Trophoblast cell (in vitro differentiated cells and primary cell): ENCODE measurements around the gene CD40LG.

Source experiments
- DNase-seq, 2 donors: peaks; one replicate each; pipeline ENCODE4 v3.0.0-alpha.2; 2016
- H2AFZ ChIP-seq: 2 replicates; pipeline ENCODE4 v1.6.1; 2013; ENCODE audit warnings: low read length, moderate library complexity, mild to moderate bottlenecking; ENCODE audit not compliant: insufficient read depth, poor library complexity
- H2AK5ac ChIP-seq: 2 replicates; pipeline ENCODE4 v1.6.1; 2013; ENCODE audit warnings: mild to moderate bottlenecking, low read length
- H2BK120ac ChIP-seq: 2 replicates; pipeline ENCODE4 v1.6.1; 2013; ENCODE audit warnings: low read length, mild to moderate bottlenecking, moderate library complexity; ENCODE audit not compliant: insufficient read depth, poor library complexity
- H2BK12ac ChIP-seq: 2 replicates; pipeline ENCODE4 v1.6.1; 2013; ENCODE audit warnings: mild to moderate bottlenecking, low read length, moderate library complexity
- H2BK5ac ChIP-seq: 2 replicates; pipeline ENCODE4 v1.6.1; 2013; ENCODE audit warnings: low read length, low read depth, moderate library complexity, mild to moderate bottlenecking; ENCODE audit not compliant: poor library complexity
- H3K14ac ChIP-seq: 2 replicates; pipeline ENCODE4 v1.6.1; 2013; ENCODE audit warnings: mild to moderate bottlenecking, low read length
- H3K18ac ChIP-seq: 2 replicates; pipeline ENCODE4 v1.6.1; 2013; ENCODE audit warnings: mild to moderate bottlenecking, low read length
- H3K23ac ChIP-seq: 2 replicates; pipeline ENCODE4 v1.6.1; 2013; ENCODE audit warnings: low read length
- H3K27ac ChIP-seq: 2 replicates; pipeline ENCODE4 v1.5.1; 2013; ENCODE audit warnings: low read depth, mild to moderate bottlenecking, inconsistent platforms, low read length, moderate library complexity
- H3K27me3 ChIP-seq: 2 replicates; pipeline ENCODE4 v1.6.1; 2013; ENCODE audit warnings: inconsistent platforms, mild to moderate bottlenecking, low read length, moderate library complexity; ENCODE audit not compliant: insufficient read depth
- H3K36me3 ChIP-seq, 2 experiments: 1 replicate in 1 of 2; 2 replicates in 1 of 2; pipeline ENCODE4 v1.6.1; 2013; ENCODE audit warnings: low read length in 2 of 2, mild to moderate bottlenecking in 2 of 2, moderate library complexity in 1 of 2; ENCODE audit not compliant: insufficient read depth in 2 of 2, control insufficient read depth in 1 of 2
- H3K4ac ChIP-seq: 2 replicates; pipeline ENCODE4 v1.6.1; 2013; ENCODE audit warnings: low read depth, mild to moderate bottlenecking, low read length, moderate library complexity
- H3K4me1 ChIP-seq, 2 experiments: 1 replicate in 1 of 2; 2 replicates in 1 of 2; pipeline ENCODE4 v1.6.1; 2013; ENCODE audit warnings: low read length in 2 of 2, mild to moderate bottlenecking in 2 of 2, moderate library complexity in 1 of 2; ENCODE audit not compliant: insufficient read depth in 2 of 2, control insufficient read depth in 1 of 2
- H3K4me2 ChIP-seq: 2 replicates; pipeline ENCODE4 v1.6.1; 2013; ENCODE audit warnings: inconsistent platforms, mild to moderate bottlenecking, low read length, moderate library complexity
- H3K4me3 ChIP-seq: 2 replicates; pipeline ENCODE4 v1.5.1; 2013; ENCODE audit warnings: mild to moderate bottlenecking, low read depth, low read length, inconsistent platforms
- H3K79me1 ChIP-seq: one replicate; pipeline ENCODE4 v1.6.1; 2013; ENCODE audit warnings: low read length
- H3K79me2 ChIP-seq: 2 replicates; pipeline ENCODE4 v1.6.1; 2013; ENCODE audit warnings: low read length, mild to moderate bottlenecking; ENCODE audit not compliant: control insufficient read depth, insufficient read depth, poor library complexity
- H3K9ac ChIP-seq: 2 replicates; pipeline ENCODE4 v1.6.1; 2013; ENCODE audit warnings: mild to moderate bottlenecking, low read length
- H3K9me3 ChIP-seq: 2 replicates; pipeline ENCODE4 v1.6.1; 2013; ENCODE audit warnings: low read depth, mild to moderate bottlenecking, control low read depth, inconsistent platforms, low read length; ENCODE audit not compliant: insufficient read depth
- H4K12ac ChIP-seq: 2 replicates; pipeline ENCODE4 v1.6.1; 2013; ENCODE audit warnings: low read depth, mild to moderate bottlenecking, low read length, moderate library complexity
- H4K8ac ChIP-seq: 2 replicates; pipeline ENCODE4 v1.6.1; 2013; ENCODE audit warnings: low read depth, mild to moderate bottlenecking, low read length, moderate library complexity
- H4K91ac ChIP-seq: one replicate; pipeline ENCODE4 v1.6.1; 2013; ENCODE audit warnings: low read depth, mild to moderate bottlenecking, low read length, moderate library complexity
- WGBS: extraction: QIAGEN DNeasy Blood & Tissue Kit; methylation state at CpG from one replicate; pipeline ENCODE4 v1.1.7; 2013; ENCODE audit warnings: missing lambda C conversion rate; ENCODE audit not compliant: insufficient read length, insufficient coverage; ENCODE audit errors: extremely low coverage; 5-methylcytosine and 5-hydroxymethylcytosine counted together

Gene CD40LG

GRCh38 chrX:136687457-136687856 is 39.5 kb downstream of the CD40LG start:
- H3K18ac ChIP-seq: no peak overlapping the region
- H3K4me3 ChIP-seq: no peak overlapping the region
- H4K91ac ChIP-seq: no peak overlapping the region
- H3K27ac ChIP-seq: no peak overlapping the region
- no peaks in the 10 kb centered on the region for H3K27me3 ChIP-seq
- no peaks in the 10 kb centered on the region for H3K79me1 ChIP-seq
- no CpG with 5 or more reads among the region's 1 CpG for WGBS
- H3K4me2 ChIP-seq: no peak overlapping the region
- no peak overlapping the region for H3K4ac ChIP-seq
- H3K36me3 ChIP-seq: no peaks in the 10 kb centered on the region
- H4K8ac ChIP-seq: no peak overlapping the region
- H2BK12ac ChIP-seq: no peak overlapping the region
- H3K4me1 ChIP-seq: peaks cover 0 to 3% of the 10 kb centered on the region in 2 experiments
- no peak overlapping the region for H2AFZ ChIP-seq
- H2AK5ac ChIP-seq: no peak overlapping the region
- no peak overlapping the region for H3K14ac ChIP-seq
- no peaks in the 10 kb centered on the region for H3K79me2 ChIP-seq
- no peak overlapping the region for H2BK120ac ChIP-seq
- no peaks in the 10 kb centered on the region for H3K9me3 ChIP-seq
- no peak overlapping the region for H4K12ac ChIP-seq
- DNase-seq: no peak
- H3K9ac ChIP-seq: no peak overlapping the region
- no peak overlapping the region for H3K23ac ChIP-seq
- no peak overlapping the region for H2BK5ac ChIP-seq

- Histone ChIP-seq H3K9me3 (no peaks in the 10 kb centered on the region), H3K79me1 (no peaks in the 10 kb centered on the region), H2BK12ac (no peak overlapping the region), H4K12ac (no peak overlapping the region), H3K18ac (no peak overlapping the region), H3K36me3 (no peaks in the 10 kb centered on the region), H3K27me3 (no peaks in the 10 kb centered on the region), H4K91ac (no peak overlapping the region), H2BK5ac (no peak overlapping the region), H3K4me1 (peaks cover 0 to 3% of the 10 kb centered on the region in 2 experiments), H3K23ac (no peak overlapping the region), H3K4me2 (no peak overlapping the region), H4K8ac (no peak overlapping the region), H3K4ac (no peak overlapping the region), H3K9ac (no peak overlapping the region), H3K27ac (peak overlapping the region; percentile 52), H3K14ac (no peak overlapping the region), H2AFZ (no peak overlapping the region), H2BK120ac (no peak overlapping the region), H3K4me3 (no peak overlapping the region), H2AK5ac (no peak overlapping the region), H3K79me2 (no peaks in the 10 kb centered on the region)
- WGBS: no CpG with 5 or more reads among the region's 6 CpGs
- peak in 1 of 2 donors; percentile 27 for DNase-seq
Measured at GRCh38 chrX:136689436-136689835, 41.5 kb downstream of the CD40LG start.

GRCh38 chrX:136691028-136691809 is 43.3 kb downstream of the CD40LG start:
- WGBS: no CpG with 5 or more reads among the region's 3 CpGs

GRCh38 chrX:136692271-136692670 is 44.3 kb downstream of the CD40LG start:
- no peak overlapping the region for H4K8ac ChIP-seq
- no peak overlapping the region for H3K14ac ChIP-seq
- no peak overlapping the region for H3K9ac ChIP-seq
- no peak overlapping the region for H4K91ac ChIP-seq
- no peak overlapping the region for H2BK120ac ChIP-seq
- H3K4me3 ChIP-seq: no peak overlapping the region
- H3K79me2 ChIP-seq: no peaks in the 10 kb centered on the region
- H3K36me3 ChIP-seq: no peaks in the 10 kb centered on the region
- no peak for DNase-seq
- no peak overlapping the region for H2BK5ac ChIP-seq
- H2AK5ac ChIP-seq: no peak overlapping the region
- H3K4me1 ChIP-seq: peaks cover 0 to 3% of the 10 kb centered on the region in 2 experiments
- no CpG with 5 or more reads among the region's 4 CpGs for WGBS
- H3K23ac ChIP-seq: no peak overlapping the region
- H3K4me2 ChIP-seq: no peak overlapping the region
- no peaks in the 10 kb centered on the region for H3K79me1 ChIP-seq
- H2AFZ ChIP-seq: no peak overlapping the region
- H2BK12ac ChIP-seq: no peak overlapping the region
- no peak overlapping the region for H3K27ac ChIP-seq
- H3K9me3 ChIP-seq: no peaks in the 10 kb centered on the region
- H4K12ac ChIP-seq: no peak overlapping the region
- H3K18ac ChIP-seq: no peak overlapping the region
- H3K4ac ChIP-seq: no peak overlapping the region
- H3K27me3 ChIP-seq: no peaks in the 10 kb centered on the region

More at GRCh38 chrX:136691028-136691809, 43.3 kb downstream of the CD40LG start:
- H3K36me3 ChIP-seq: no peaks in the 10 kb centered on the region
- no peak overlapping the region for H2AK5ac ChIP-seq
- no peaks in the 10 kb centered on the region for H3K79me2 ChIP-seq
- H3K4me2 ChIP-seq: no peak overlapping the region
- no peak overlapping the region for H4K8ac ChIP-seq
- H3K27me3 ChIP-seq: no peaks in the 10 kb centered on the region
- H3K4me1 ChIP-seq: peaks cover 0 to 3% of the 10 kb centered on the region in 2 experiments
- no peak overlapping the region for H2BK120ac ChIP-seq
- H4K91ac ChIP-seq: no peak overlapping the region
- H3K9ac ChIP-seq: no peak overlapping the region
- no peak overlapping the region for H2BK5ac ChIP-seq
- H3K4me3 ChIP-seq: no peak overlapping the region
- no peaks in the 10 kb centered on the region for H3K79me1 ChIP-seq
- H3K9me3 ChIP-seq: no peaks in the 10 kb centered on the region
- H2BK12ac ChIP-seq: no peak overlapping the region
- no peak overlapping the region for H3K14ac ChIP-seq
- H3K27ac ChIP-seq: no peak overlapping the region
- H2AFZ ChIP-seq: no peak overlapping the region
- DNase-seq: peak; percentile 6 to 77
- no peak overlapping the region for H3K23ac ChIP-seq
- no peak overlapping the region for H4K12ac ChIP-seq
- no peak overlapping the region for H3K18ac ChIP-seq
- no peak overlapping the region for H3K4ac ChIP-seq
